GM12875 (cell line): Measurements from ENCODE around the gene PSTPIP1.

Experiments used
- H3K4me3 ChIP-seq: one replicate; pipeline ENCODE4 v1.5.1; 2011; ENCODE audit warnings: low read depth, low read length, control low read depth
- TF ChIP-seq, protein P1 (sequence below): IDR thresholded peaks from 2 replicates; pipeline ENCODE4 v1.5.1; 2011; ENCODE audit warnings: low read depth, mild to moderate bottlenecking, control low read depth, inconsistent platforms, low read length, moderate library complexity, borderline replicate concordance; ENCODE audit not compliant: insufficient read depth

Gene PSTPIP1

DNA sequence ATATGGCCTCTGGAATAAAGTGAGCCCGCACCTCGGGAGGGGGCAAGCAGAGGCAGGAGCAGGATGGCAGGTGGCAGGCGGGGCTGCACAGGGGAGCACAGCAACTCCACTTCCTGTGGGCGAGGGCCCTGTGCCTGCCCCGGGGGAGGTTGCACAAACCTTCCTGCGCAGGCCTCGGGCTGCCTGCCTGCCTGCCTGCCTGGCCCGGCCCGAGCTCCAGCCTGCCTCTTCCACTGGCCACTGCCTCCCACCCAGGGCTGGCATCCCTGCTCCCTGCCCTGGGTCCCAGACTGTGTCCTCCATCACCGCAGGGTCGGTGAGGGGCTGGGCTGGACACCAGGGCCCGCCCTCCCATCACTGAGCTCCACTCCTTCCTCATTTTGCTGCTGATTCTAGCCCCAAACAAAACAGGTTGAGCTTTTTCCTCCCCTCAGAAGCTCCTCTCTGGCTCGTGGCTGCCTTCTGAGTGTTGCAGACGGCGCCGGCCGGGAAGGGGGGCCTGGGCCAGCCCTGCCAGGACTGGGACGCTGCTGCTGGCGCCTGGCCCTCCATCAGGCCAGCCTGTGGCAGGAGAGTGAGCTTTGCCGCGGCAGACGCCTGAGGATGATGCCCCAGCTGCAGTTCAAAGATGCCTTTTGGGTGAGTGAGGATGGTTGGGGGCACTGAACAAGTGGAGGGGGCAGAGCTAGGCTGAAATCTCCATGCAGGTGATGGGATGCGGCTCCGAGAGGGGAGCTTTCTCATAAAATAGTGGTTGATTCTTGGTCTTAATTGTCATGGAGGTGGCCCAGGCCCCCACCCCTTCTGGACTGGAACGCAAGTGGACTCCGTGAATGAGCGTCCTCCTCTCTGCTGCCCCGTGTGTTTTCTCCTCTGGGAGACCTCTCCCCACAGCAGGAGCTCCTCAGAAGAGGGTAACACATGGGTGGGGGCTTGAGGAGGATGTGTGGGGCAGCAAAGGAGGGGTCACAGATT, at the start of gene PSTPIP1:
PSTPIP1 (plus strand) TSS at position 156 of the 975 bp plus-strand sequence; CDS start at position 604, 448 bp downstream.
- H3K4me3 ChIP-seq = peak within 1 kb of the TSS; percentile 39
- TF ChIP-seq, protein P1, sequence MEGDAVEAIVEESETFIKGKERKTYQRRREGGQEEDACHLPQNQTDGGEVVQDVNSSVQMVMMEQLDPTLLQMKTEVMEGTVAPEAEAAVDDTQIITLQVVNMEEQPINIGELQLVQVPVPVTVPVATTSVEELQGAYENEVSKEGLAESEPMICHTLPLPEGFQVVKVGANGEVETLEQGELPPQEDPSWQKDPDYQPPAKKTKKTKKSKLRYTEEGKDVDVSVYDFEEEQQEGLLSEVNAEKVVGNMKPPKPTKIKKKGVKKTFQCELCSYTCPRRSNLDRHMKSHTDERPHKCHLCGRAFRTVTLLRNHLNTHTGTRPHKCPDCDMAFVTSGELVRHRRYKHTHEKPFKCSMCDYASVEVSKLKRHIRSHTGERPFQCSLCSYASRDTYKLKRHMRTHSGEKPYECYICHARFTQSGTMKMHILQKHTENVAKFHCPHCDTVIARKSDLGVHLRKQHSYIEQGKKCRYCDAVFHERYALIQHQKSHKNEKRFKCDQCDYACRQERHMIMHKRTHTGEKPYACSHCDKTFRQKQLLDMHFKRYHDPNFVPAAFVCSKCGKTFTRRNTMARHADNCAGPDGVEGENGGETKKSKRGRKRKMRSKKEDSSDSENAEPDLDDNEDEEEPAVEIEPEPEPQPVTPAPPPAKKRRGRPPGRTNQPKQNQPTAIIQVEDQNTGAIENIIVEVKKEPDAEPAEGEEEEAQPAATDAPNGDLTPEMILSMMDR = no peak

DNA sequence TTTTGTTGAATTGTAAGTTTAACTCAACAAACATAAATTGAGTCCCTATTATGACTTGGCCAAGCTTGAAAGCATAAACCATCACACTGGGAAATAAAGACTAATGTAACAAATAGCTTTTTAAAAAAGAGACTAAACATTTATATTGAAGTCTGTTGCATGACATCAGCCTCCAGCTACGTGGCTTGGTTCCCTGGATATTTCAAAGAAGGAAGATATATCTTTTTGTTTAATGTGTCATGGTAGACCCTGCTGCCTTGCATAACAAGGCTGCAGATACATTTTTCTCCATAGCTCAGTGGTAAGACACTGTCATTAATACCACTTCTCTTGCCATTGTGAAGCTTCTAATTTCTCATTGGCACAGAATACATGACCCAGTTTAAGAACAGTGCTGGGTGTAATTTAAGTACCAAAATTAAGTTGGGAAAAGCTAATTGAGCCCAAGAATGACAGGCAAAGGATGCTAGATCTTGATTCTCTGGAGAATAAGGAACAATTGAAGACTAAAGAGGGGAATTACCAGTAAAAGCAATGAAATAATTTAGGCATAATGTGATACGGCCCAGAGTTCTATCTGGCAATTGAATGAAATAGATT, 49.3 kb upstream of the PSTPIP1 start:
- H3K4me3 ChIP-seq = no peak overlapping the region

DNA sequence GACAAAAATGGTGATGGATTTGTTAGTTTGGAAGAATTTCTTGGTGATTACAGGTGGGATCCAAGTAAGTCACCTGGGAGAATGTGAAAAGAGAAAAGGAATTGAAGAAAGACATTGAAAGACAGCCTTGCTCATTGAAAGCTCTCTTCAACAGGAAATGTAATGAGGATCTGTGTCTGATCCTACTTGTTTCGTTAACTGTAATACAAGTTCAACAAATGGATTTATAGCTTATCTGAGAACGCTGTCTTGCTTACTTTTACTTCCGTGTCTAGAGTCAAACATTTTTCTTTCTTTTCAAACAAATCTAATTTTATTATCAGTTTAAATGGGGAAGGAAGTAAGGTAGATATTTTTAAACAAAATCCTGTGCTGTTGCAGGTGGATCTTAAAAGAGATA, 47.5 kb upstream of the PSTPIP1 start:
- TF ChIP-seq, protein P1 = no peak
- H3K4me3 ChIP-seq = no peak overlapping the region

More for the DNA sequence above, 49.3 kb upstream of the PSTPIP1 start:
- TF ChIP-seq, protein P1 = no peak

DNA sequence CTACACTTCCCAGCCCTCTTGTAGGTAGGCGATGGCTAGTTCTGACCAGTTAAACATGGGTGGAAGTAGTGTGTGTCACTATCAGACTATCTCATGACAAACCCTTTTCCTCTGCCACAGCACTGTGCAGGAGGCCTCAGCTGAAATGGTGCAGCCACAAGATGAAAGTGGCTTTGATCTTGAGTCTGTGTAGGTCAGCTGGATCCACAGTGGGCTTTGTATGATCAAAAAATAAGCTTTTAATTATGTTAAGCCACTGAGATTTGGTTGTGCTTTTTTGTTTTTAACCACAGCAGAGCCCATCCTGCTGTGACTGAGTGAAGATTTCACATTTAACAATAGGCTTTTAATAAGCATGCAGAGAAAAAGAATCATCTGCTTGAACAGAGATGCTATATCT, 43.7 kb upstream of the PSTPIP1 start:
- TF ChIP-seq, protein P1 = no peak
- no peak overlapping the region for H3K4me3 ChIP-seq

DNA sequence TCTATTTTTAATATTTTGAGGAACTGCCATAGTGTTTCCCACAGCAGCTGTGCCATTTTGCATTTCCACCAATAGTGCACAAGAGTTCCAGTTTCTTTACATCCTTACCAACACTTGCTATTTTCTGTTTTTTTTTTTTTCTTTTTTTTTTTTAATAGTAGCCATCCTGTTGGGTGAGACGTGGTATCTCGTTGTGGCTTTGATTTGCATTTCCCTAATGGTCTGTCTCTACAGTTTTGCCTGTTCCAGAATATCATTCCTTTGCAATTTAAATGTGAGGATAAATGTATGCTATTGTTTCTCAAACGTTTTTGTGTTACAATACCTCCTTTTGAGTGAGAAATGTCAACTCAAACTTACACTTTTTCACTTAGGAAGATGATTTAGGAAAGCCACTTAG, 41.0 kb upstream of the PSTPIP1 start:
- TF ChIP-seq, protein P1 = no peak

DNA sequence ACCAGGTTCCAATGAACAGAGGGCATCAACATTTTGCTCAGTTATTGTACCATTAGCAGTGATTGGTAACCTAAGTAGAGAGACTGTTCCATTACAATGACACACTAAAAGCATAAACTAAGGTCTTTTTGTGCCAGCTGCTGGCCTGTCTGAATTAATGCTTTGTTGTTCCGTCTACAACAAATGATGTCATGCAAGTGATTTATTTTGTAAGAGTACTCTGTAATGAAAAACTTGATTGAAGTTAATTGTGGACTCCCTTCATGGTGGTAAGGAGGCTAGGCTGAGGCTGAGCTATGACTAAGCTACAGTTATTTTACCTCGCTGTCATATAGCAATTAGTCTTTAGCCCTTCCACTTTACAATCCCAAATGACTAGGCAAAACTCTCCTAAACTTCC, 40.2 kb upstream of the PSTPIP1 start:
- TF ChIP-seq, protein P1 = no peak
- H3K4me3 ChIP-seq = no peak overlapping the region

More for the DNA sequence above, 41.0 kb upstream of the PSTPIP1 start:
- no peak overlapping the region for H3K4me3 ChIP-seq
